A204.1 (cell line): ENCODE results near the gene MAP2K2.

Experiments used
- FAIRE-seq: peaks from 2 replicates; lab custom pipeline; 2012; peaks lifted over from hg19 to GRCh38; lab: Jason Lieb, UNC

Gene MAP2K2

GRCh38 chr19:4077800-4078684, 45.9 kb downstream of the MAP2K2 start:
- no peak for FAIRE-seq

DNA sequence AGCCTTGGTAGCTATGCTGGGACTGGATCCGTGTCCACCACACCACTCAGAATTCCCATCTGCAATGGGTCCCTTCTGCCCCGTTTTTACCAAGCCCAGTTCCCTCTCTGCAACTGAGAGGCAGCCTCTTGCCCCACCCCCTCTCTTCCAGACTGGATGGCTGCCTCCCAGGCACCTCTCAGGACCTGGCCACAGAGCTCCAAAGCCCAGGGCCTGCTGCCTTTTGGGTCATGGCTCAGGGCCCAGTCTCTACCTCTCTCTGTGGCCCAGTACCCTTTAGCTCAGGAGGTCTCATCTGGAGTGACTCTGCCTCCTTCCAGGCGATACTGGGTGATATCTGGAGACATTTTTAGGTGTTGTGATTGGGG, 46.9 kb downstream of the MAP2K2 start:
- FAIRE-seq: no peak

DNA sequence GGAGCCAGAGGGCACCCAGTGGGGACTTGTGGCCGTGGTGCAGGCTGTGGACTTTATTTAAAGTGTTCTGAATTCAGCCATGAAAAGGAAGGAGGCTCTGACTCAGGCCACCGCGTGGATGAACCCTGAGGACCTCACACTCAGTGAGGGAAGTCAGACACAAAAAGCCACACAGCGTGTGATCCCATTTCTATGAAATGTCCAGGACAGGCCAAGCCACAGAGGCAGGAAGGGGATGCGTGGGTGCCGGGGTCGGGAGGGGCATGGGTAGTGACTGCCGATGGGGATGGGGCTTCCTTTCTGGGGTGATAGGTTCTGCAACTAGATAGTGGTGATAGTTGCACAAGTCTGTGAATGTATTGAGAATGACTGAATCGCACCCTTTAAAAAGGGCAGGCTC, 48.5 kb downstream of the MAP2K2 start:
- FAIRE-seq: no peak

DNA sequence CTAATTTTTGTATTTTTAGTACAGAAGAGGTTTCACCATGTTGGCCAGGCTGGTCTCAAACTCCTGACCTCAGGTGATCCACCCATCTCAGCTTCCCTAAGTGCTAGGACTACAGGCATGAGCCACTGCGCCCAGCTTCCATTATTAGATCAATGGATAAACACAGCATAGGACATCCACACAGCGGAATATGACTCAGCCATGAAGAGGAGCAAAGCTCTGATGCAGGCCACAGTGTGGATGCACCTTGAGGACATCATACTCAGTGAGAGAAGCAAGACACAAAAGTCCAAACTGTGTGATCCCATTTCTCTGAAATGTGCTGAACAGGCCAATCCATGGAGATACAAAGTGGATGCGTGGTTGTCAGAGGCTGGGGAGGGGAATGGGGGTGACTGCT, 52.3 kb downstream of the MAP2K2 start:
- no peak for FAIRE-seq

- FAIRE-seq: no peak
These were observed 54.5 kb downstream of the MAP2K2 start for GRCh38 chr19:4069331-4069959.

GRCh38 chr19:4068047-4068966, 55.6 kb downstream of the MAP2K2 start:
- no peak for FAIRE-seq

DNA sequence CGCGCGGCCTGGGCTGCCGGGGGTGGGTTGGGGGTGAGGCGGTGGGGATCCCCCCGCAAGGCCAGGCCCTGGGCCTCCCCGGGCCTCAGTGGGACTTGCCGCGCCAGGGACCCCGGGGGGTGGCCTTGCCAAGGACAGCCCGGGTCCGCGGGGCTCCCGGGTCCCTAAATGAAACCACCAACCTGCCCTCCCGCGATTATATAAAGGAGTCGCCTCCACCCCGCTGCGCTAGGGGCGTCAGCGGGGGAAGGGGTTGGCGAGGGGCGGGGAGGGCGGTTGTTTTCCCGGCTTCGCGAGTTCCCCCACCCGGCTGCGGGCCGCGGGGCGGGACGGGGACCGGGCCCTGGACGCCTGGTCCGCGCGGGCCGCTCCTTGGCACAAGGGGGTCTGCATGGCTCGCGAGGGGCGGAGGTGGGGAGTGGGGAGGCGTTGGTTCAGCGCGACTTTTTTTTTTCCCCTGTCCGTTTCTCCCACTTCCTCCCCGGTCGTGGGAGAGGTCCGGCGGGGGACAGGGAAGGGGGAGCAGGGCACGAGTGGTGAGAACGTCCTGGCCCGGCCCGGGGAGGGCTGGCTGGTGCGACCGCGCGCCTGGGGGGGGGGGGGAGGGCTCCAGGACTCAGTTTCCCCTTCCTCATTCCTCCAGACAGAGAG, 56.4 kb downstream of the MAP2K2 start:
- FAIRE-seq: no peak

GRCh38 chr19:4066682-4067395, 57.1 kb downstream of the MAP2K2 start, which contains the start of gene ZBTB7A:
TSS of gene ZBTB7A (minus strand) at chr19:4066899. CDS start at chr19:4055232, 11,667 bp downstream.
- no peak for FAIRE-seq

- no peak for FAIRE-seq
These were observed 57.7 kb downstream of the MAP2K2 start for GRCh38 chr19:4066176-4066606.

DNA sequence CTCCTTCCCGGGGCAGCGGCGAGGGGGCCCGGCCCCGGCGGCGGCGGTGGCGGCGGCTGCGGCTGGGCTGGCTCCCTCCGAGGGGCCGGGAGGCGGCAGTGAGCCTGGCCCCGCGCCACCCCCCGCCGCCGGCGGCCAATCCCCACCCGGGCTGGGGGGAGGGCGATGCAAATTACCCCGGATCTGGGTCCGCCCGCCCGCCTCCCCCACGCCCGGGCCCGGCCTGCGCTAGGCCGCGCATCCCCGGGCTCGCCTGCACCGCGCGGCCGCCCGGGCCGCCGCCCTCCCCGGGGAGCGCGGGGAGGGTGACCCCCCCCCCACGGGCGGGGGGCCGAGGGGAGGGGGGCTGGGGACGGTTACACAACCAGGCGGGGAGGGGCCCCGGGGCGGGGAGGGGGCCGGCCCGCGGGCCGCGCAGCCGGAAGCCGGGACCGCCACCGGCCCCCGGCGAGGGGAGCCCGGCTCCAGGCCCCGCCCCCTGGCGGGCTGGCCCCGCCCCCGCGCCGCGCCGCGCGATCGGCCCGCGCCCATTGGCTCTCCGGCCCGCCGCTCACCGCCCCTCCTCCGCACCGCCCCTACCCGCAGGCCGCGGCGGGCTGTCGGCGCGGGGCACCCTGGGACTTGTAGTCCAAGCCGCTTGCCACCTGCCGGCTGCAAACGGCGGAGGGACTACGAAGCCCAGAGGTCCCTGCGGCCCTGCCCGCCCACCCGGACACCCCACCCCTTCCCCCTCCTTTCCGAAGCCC, 58.3 kb downstream of the MAP2K2 start:
- FAIRE-seq: no peak

GRCh38 chr19:4064496-4065260, 59.2 kb downstream of the MAP2K2 start:
- no peak for FAIRE-seq

DNA sequence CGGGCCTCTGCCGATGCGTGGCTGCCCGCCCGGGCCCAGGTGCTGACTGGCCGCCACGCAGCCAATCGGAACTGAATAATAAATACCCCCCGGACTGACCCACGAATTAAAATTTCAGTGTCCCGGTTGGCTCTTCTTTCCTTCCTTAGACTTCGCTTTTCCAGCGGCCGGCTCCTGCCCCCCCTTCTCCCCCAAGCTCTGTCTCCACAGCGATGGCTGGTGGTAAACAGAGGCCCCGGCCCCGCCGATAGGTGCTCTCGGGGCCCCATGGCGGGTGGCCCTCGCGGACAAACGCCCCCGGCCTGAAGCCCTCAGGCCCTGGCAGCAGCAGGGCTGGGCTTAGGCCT, 59.8 kb downstream of the MAP2K2 start:
- no peak for FAIRE-seq

- no peak for FAIRE-seq
These were observed 60.4 kb downstream of the MAP2K2 start for GRCh38 chr19:4063369-4064148.

GRCh38 chr19:4062419-4063368, 61.2 kb downstream of the MAP2K2 start:
- FAIRE-seq: no peak

- FAIRE-seq: no peak
These were observed 62.1 kb downstream of the MAP2K2 start for GRCh38 chr19:4061683-4062418.

DNA sequence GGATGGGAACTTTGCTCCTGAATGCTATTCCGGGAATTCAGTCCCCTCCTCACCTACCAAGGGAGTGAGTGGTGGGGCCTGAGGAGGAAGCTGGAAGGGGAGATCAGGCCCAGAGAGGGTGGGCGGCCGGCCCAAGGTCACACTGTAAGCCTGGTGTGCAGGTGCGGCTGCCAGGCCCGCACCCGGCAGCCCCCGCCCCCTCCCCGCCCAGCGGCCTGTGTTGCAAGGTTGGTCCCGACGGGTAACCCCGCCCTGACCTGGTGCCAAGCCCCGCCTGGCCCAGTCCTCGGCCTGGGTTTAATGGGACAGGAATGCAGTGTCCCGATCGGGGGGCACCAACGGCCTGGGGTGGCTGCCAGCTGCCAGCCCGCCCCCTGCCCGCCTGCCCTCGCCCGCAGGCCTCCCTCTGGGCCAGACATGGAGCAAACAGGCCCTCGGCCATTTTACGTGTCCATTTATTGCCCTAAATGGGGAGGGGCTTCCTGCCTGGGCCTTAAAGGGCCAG, 62.7 kb downstream of the MAP2K2 start:
- no peak for FAIRE-seq

- no peak for FAIRE-seq
These were observed 63.2 kb downstream of the MAP2K2 start for GRCh38 chr19:4060621-4061177.
